Measurements from ENCODE around the gene API5. TPM values are rescaled to one million over a fixed set of nuclear protein-coding genes. Genes with fewer than 3 reads are reported as not detected.

API5 gene
- total and polyA plus RNA-seq, 10 of the 15 experiments (the other 5 are each of a cell fraction or from before 2014, with no cell fraction given), result 52.0 to 193 (median 106) TPM

GRCh38 chr11:43354311-43354710 is 42.5 kb downstream of the API5 start:
- no peaks in the 10 kb centered on the region for H3K4me1 ChIP-seq (ENCODE audit: control insufficient read depth, insufficient read depth, low read length)
- no peak overlapping the region for H3K4me3 ChIP-seq
- no peaks in the 10 kb centered on the region for H3K27me3 ChIP-seq (replicated peaks in 1 of 2; ENCODE audit: control insufficient read depth in 2 of 2, insufficient read depth in 2 of 2, low read length in 1 of 2)
- BruUV-seq (replicated peaks), result no TSS peak
- FAIRE-seq (no peak), DNase-seq (ENCODE audit: low read depth, low spot score) (no peak), ATAC-seq (no peak)
- ChIA-PET CTCF (no interaction called here), POLR2A (no interaction called here), SMC1A (ENCODE audit: uncharacterized antibody, unreplicated experiment) (no interaction called here), RAD21 (ENCODE audit: unreplicated experiment) (no interaction called here)
- H4K20me1 ChIP-seq (ENCODE audit: control insufficient read depth, insufficient read depth), result no peaks in the 10 kb centered on the region
- 76% methylated on average over 4 of the region's 4 CpGs for WGBS (ENCODE audit: insufficient coverage, insufficient replicate concordance, low lambda C conversion rate, missing lambda C conversion rate)
- H2AFZ ChIP-seq (ENCODE audit: control insufficient read depth, low read depth, low read length), result no peak overlapping the region
- H3K79me2 ChIP-seq (ENCODE audit: control insufficient read depth, insufficient read depth, low read length), result peaks cover 6% of the 10 kb centered on the region
- no peak overlapping the region for H3K4me2 ChIP-seq (ENCODE audit: control insufficient read depth, insufficient read depth)
- H3K36me3 ChIP-seq (ENCODE audit: control insufficient read depth in 2 of 2, insufficient read depth in 2 of 2, low read length in 1 of 2), result no peaks in the 10 kb centered on the region
- no peak overlapping the region for H3K27ac ChIP-seq (ENCODE audit: control insufficient read depth, insufficient read depth)
- in situ Hi-C loops (cut with MboI) (loop anchor here (25.0 kb wide), 1 partner anchor 1233 kb away; no protein-coding TSS in a partner anchor), intact Hi-C loops (cut with micrococcal nuclease; ENCODE audit: unreplicated experiment) (no loop called here)
- H3K9me3 ChIP-seq (replicated peaks; ENCODE audit: control insufficient read depth, insufficient read depth, low read length), result no peaks in the 10 kb centered on the region
- TF ChIP-seq BHLHE40 (IDR thresholded peaks at IDR 0.05; ENCODE audit: borderline replicate concordance in 1 of 2, low read depth in 2 of 2, low read length in 1 of 2) (no peak), BMI1 (IDR thresholded peaks at IDR 0.05; ENCODE audit: borderline replicate concordance) (no peak), KAT2A (conservative IDR thresholded peaks at IDR 0.05; ENCODE audit: control insufficient read depth, low read depth, low read length) (no peak), ATF3 (IDR thresholded peaks at IDR 0.05; ENCODE audit: borderline replicate concordance, extremely low read depth, low read depth, low read length) (no peak), RFX5 (IDR thresholded peaks at IDR 0.05; ENCODE audit: low read depth, low read length) (no peak), CBFB (IDR thresholded peaks at IDR 0.05; ENCODE audit: low read depth) (no peak), CHD4 (IDR thresholded peaks at IDR 0.05) (no peak), E2F8 (IDR thresholded peaks at IDR 0.05; ENCODE audit: low read depth, partially characterized antibody) (no peak), ZNF217 (IDR thresholded peaks at IDR 0.05) (no peak), NRF1 (conservative IDR thresholded peaks at IDR 0.05; ENCODE audit: low read depth, low read length) (no peak), ZBTB4 (CRISPR knock-in tag; IDR thresholded peaks at IDR 0.05) (no peak)
- no peak overlapping the region for H3K9ac ChIP-seq (ENCODE audit: control insufficient read depth, insufficient read depth, low read length)
